HG03060 (cell line): ENCODE results near the gene CDC37L1.
"Not testable (repeated sequence)": the region's sequence is repeated elsewhere in the genome, so short reads cannot be mapped to it uniquely, and the experiment has no call there.

Experiments
- ATAC-seq: cut with Tn5 transposase; IDR thresholded peaks from one replicate; pipeline ENCODE4 v1.9.1; 2021; ENCODE audit warnings: low read depth, moderate number of reproducible peaks; ENCODE audit not compliant: unreplicated experiment

Gene CDC37L1

DNA sequence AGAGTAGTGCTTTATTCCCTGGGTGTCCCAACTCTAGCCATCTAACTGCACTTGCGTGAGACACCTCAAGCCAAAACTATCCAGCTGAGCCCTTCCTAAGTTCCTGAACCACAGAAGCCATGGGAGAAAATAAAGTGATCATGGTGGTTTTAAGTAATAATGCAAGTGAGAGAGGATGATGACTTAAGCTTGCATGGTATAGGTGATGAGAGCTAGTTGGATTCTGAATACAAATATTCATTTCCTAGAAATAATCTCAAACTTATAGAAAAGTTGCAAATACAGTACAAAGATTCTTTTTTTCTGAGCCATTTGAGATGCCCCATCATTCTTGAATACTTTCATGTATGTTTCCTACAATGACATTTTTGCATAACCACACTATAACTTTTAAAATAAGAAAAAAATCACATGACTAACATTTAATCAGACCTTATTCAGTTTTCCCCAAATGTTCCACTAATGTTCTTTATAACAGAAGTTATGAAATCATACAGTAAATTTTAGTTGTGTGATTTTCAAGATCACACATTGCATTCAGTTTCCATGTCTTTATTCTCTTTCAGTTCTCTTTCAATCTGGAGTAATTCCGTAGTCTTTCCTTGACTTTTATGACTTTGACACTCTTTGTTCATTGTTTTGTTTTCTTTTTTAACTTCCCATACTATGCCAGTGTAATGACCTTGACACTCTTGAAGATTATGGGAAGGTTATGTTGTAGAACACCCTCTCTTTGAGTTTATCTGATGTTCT, 67.1 kb downstream of the CDC37L1 start:
- ATAC-seq: no peak

- no peak for ATAC-seq
These were observed 69.2 kb downstream of the CDC37L1 start for GRCh38 chr9:4748612-4749011.

GRCh38 chr9:4750023-4750673, 70.8 kb downstream of the CDC37L1 start:
- ATAC-seq: no peak

- not testable (repeated sequence) for ATAC-seq
These were observed 75.2 kb downstream of the CDC37L1 start for GRCh38 chr9:4754530-4754929.

GRCh38 chr9:4755026-4755609, 75.7 kb downstream of the CDC37L1 start:
- no peak for ATAC-seq

DNA sequence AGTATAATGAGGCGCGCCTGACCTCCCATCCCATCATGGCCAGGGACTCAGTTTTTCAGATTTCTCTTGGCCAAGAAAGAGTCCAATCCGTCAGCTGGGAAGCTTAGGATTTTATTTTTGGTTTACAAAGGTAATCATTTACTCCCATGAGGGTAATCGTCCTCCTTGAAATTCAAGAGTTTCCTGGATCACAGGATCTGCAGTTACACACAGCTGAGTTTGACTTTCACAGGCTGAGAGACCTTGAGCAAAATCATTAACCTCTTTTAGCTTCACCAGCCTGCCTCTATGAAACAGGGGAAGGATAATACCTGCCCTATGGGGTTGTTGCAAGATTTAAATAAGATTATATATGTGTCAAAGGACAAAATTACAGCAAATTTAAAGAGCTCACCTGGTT, 77.1 kb downstream of the CDC37L1 start:
- ATAC-seq: no peak
